Measurements from ENCODE around the gene SCAMP3.

GRCh38 chr1:155308493-155309422, 46.6 kb upstream of the SCAMP3 start, which contains the start of gene FDPS:
- TF ChIP-seq, protein P1, sequence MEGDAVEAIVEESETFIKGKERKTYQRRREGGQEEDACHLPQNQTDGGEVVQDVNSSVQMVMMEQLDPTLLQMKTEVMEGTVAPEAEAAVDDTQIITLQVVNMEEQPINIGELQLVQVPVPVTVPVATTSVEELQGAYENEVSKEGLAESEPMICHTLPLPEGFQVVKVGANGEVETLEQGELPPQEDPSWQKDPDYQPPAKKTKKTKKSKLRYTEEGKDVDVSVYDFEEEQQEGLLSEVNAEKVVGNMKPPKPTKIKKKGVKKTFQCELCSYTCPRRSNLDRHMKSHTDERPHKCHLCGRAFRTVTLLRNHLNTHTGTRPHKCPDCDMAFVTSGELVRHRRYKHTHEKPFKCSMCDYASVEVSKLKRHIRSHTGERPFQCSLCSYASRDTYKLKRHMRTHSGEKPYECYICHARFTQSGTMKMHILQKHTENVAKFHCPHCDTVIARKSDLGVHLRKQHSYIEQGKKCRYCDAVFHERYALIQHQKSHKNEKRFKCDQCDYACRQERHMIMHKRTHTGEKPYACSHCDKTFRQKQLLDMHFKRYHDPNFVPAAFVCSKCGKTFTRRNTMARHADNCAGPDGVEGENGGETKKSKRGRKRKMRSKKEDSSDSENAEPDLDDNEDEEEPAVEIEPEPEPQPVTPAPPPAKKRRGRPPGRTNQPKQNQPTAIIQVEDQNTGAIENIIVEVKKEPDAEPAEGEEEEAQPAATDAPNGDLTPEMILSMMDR (conservative IDR thresholded peaks at IDR 0.05 in 1 of 2, IDR thresholded peaks at IDR 0.05 in 1 of 2; ENCODE audit: extremely low read depth in 1 of 2, insufficient read depth in 1 of 2, low read depth in 1 of 2, low read length in 2 of 2): no peak
- TF ChIP-seq EZH2 (IDR thresholded peaks at IDR 0.05; ENCODE audit: borderline replicate concordance, low read length): no peak

Measured in mammary epithelial cell (primary cell).